ENCODE measurements around the gene VASH1. TPM values are rescaled to one million over a fixed set of nuclear protein-coding genes. Genes with fewer than 3 reads are reported as not detected.
"Not testable (repeated sequence)": the region's sequence is repeated elsewhere in the genome, so short reads cannot be mapped to it uniquely, and the experiment has no call there.

Gene VASH1
- total RNA-seq, 2 donors from 2014 or later: 2.9 to 3.6 TPM

GRCh38 chr14:76716285-76716684, 45.0 kb upstream of the VASH1 start:
- no peak for TF ChIP-seq CTCF (IDR thresholded peaks at IDR 0.05)
- H3K9me3 ChIP-seq: no peaks in the 10 kb centered on the region
- H3K27ac ChIP-seq: no peak overlapping the region
- H3K27me3 ChIP-seq: no peaks in the 10 kb centered on the region
- H3K4me1 ChIP-seq: no peaks in the 10 kb centered on the region
- no peaks in the 10 kb centered on the region for H3K36me3 ChIP-seq
- no peak overlapping the region for H3K4me3 ChIP-seq
- intact Hi-C loops (cut with DNase I): loop anchor here (10.0 kb wide), 2 partner anchors 69 to 149 kb away; no protein-coding TSS in a partner anchor
- no peak for DNase-seq
- H3K9ac ChIP-seq (ENCODE audit: low read depth in 2 of 2, low read length in 2 of 2): no peak overlapping the region

- no peaks in the 10 kb centered on the region for H3K27me3 ChIP-seq
- intact Hi-C loops (cut with DNase I): loop anchor here (10.0 kb wide), 2 partner anchors 67 to 147 kb away; no protein-coding TSS in a partner anchor
- H3K27ac ChIP-seq: no peak overlapping the region
- no peak overlapping the region for H3K4me3 ChIP-seq
- no peak overlapping the region for H3K9ac ChIP-seq (ENCODE audit: low read depth in 2 of 2, low read length in 2 of 2)
- no peaks in the 10 kb centered on the region for H3K36me3 ChIP-seq
- H3K9me3 ChIP-seq: no peaks in the 10 kb centered on the region
- H3K4me1 ChIP-seq: no peaks in the 10 kb centered on the region
- peak; percentile 7 for DNase-seq
- TF ChIP-seq CTCF (IDR thresholded peaks at IDR 0.05): no peak
Observed at GRCh38 chr14:76717508-76718290, 43.6 kb upstream of the VASH1 start.

- Histone ChIP-seq H3K4me1 (no peaks in the 10 kb centered on the region), H3K4me3 (no peak overlapping the region), H3K27me3 (no peaks in the 10 kb centered on the region), H3K36me3 (no peaks in the 10 kb centered on the region), H3K9me3 (no peaks in the 10 kb centered on the region), H3K27ac (no peak overlapping the region), H3K9ac (ENCODE audit: low read depth in 2 of 2, low read length in 2 of 2) (no peak overlapping the region)
- TF ChIP-seq CTCF (IDR thresholded peaks at IDR 0.05): no peak
- no peak for DNase-seq
- intact Hi-C loops (cut with DNase I): loop anchor here (10.0 kb wide), 2 partner anchors 66 to 146 kb away; no protein-coding TSS in a partner anchor
Observed at GRCh38 chr14:76718306-76719040, 42.8 kb upstream of the VASH1 start.

- no peaks in the 10 kb centered on the region for H3K9me3 ChIP-seq
- H3K4me1 ChIP-seq: no peaks in the 10 kb centered on the region
- no peak overlapping the region for H3K9ac ChIP-seq (ENCODE audit: low read depth in 2 of 2, low read length in 2 of 2)
- no peak for TF ChIP-seq CTCF (IDR thresholded peaks at IDR 0.05)
- no peaks in the 10 kb centered on the region for H3K36me3 ChIP-seq
- intact Hi-C loops (cut with DNase I): loop anchor here (10.0 kb wide), 2 partner anchors 65 to 145 kb away; no protein-coding TSS in a partner anchor
- no peak for DNase-seq
- no peaks in the 10 kb centered on the region for H3K27me3 ChIP-seq
- no peak overlapping the region for H3K4me3 ChIP-seq
- H3K27ac ChIP-seq: no peak overlapping the region
Observed at GRCh38 chr14:76719666-76720065, 41.6 kb upstream of the VASH1 start.

GRCh38 chr14:76720382-76720813, 40.9 kb upstream of the VASH1 start:
- TF ChIP-seq CTCF (IDR thresholded peaks at IDR 0.05): no peak
- no peaks in the 10 kb centered on the region for H3K36me3 ChIP-seq
- DNase-seq: peak; percentile 51
- H3K27ac ChIP-seq: no peak overlapping the region
- H3K27me3 ChIP-seq: no peaks in the 10 kb centered on the region
- no peaks in the 10 kb centered on the region for H3K9me3 ChIP-seq
- intact Hi-C loops (cut with DNase I): no loop called here
- no peak overlapping the region for H3K9ac ChIP-seq (ENCODE audit: low read depth in 2 of 2, low read length in 2 of 2)
- no peak overlapping the region for H3K4me3 ChIP-seq
- H3K4me1 ChIP-seq: no peaks in the 10 kb centered on the region

GRCh38 chr14:76721506-76721905, 39.8 kb upstream of the VASH1 start:
- peak; percentile 11 for DNase-seq
- H3K9me3 ChIP-seq; H3K4me3 ChIP-seq; H3K9ac ChIP-seq (ENCODE audit: low read depth in 2 of 2, low read length in 2 of 2); H3K27ac ChIP-seq; H3K4me1 ChIP-seq; H3K27me3 ChIP-seq; intact Hi-C loops (cut with DNase I); H3K36me3 ChIP-seq: not testable (repeated sequence)
